ENCODE results near the gene TEX101. TPM values are rescaled to one million over a fixed set of nuclear protein-coding genes. Genes with fewer than 3 reads are reported as not detected.

TEX101 gene
- total and polyA plus RNA-seq, 4 donors: not detected

DNA sequence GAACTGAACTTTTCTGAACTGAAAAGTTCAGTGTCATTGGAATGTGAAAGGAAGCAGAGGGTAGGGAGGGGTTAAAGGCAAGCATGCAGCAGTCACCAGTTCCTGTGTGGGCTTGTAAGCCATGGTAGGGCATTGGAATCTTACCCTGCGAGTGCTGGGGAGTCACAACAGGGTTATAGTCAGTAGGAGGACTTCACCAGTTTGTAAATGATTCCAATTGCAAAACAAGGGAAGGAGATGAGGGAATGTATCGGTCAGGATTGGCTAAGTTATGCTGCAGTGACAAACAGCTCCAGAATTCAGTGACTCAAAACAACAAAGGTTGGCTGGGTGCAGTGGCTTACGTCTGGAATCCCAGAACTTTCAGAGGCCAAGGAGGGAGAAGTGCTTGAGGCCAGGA is 37.9 kb downstream of the TEX101 start (continued):
- TF ChIP-seq YY1 (IDR thresholded peaks at IDR 0.05) (no peak), NR2F2 (IDR thresholded peaks at IDR 0.05) (no peak), GABPA (IDR thresholded peaks at IDR 0.05 in 1 of 2, conservative IDR thresholded peaks at IDR 0.05 in 1 of 2) (no peak), TAF1 (conservative IDR thresholded peaks at IDR 0.05) (no peak), SP1 (IDR thresholded peaks at IDR 0.05) (no peak)
- TF ChIP-seq, protein P1, sequence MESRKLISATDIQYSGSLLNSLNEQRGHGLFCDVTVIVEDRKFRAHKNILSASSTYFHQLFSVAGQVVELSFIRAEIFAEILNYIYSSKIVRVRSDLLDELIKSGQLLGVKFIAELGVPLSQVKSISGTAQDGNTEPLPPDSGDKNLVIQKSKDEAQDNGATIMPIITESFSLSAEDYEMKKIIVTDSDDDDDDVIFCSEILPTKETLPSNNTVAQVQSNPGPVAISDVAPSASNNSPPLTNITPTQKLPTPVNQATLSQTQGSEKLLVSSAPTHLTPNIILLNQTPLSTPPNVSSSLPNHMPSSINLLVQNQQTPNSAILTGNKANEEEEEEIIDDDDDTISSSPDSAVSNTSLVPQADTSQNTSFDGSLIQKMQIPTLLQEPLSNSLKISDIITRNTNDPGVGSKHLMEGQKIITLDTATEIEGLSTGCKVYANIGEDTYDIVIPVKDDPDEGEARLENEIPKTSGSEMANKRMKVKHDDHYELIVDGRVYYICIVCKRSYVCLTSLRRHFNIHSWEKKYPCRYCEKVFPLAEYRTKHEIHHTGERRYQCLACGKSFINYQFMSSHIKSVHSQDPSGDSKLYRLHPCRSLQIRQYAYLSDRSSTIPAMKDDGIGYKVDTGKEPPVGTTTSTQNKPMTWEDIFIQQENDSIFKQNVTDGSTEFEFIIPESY (IDR thresholded peaks at IDR 0.05): no peak
- TF ChIP-seq, protein P2, sequence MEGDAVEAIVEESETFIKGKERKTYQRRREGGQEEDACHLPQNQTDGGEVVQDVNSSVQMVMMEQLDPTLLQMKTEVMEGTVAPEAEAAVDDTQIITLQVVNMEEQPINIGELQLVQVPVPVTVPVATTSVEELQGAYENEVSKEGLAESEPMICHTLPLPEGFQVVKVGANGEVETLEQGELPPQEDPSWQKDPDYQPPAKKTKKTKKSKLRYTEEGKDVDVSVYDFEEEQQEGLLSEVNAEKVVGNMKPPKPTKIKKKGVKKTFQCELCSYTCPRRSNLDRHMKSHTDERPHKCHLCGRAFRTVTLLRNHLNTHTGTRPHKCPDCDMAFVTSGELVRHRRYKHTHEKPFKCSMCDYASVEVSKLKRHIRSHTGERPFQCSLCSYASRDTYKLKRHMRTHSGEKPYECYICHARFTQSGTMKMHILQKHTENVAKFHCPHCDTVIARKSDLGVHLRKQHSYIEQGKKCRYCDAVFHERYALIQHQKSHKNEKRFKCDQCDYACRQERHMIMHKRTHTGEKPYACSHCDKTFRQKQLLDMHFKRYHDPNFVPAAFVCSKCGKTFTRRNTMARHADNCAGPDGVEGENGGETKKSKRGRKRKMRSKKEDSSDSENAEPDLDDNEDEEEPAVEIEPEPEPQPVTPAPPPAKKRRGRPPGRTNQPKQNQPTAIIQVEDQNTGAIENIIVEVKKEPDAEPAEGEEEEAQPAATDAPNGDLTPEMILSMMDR (IDR thresholded peaks at IDR 0.05; ENCODE audit: low read depth, low read length, missing input control): no peak

DNA sequence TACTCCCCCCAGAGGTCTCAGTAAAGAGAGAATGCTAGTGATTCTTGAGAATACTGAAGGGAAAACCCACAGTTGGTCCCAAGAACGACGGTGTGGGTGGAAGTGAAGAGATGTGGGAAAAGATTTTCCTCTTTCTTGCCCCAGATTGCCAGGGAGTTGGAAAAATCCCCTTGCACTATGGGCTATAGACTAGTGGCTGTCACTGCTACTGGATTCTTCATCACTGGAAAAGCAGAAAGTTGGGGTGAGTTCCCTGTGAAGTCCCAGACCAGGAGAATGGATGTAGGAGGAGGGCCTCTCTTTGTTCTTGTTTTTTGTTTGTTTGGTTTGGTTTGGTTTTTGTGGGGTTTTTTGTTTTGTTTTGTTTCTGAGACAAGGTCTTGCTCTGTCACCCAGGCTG is 39.3 kb downstream of the TEX101 start:
- no peaks in the 10 kb centered on the region for H3K27me3 ChIP-seq (ENCODE audit: control insufficient read depth in 4 of 4, insufficient read depth in 4 of 4, low read length in 3 of 4)
- WGBS: 83% methylated on average over 2 of the region's 2 CpGs
- no peak overlapping the region for H3K9ac ChIP-seq (ENCODE audit: low read depth in 1 of 2, low read length in 2 of 2)
- no peaks in the 10 kb centered on the region for H3K9me3 ChIP-seq (ENCODE audit: control insufficient read depth in 4 of 4, low read length in 3 of 4)
- no peak overlapping the region for H3K4me3 ChIP-seq (ENCODE audit: low read depth in 1 of 3, low read length in 3 of 3)
- no peak for TF ChIP-seq FOXA1 (IDR thresholded peaks at IDR 0.05)
- peaks cover 2 to 8% (median 5%) of the 10 kb centered on the region in 4 donors for H3K4me1 ChIP-seq (ENCODE audit: control insufficient read depth in 4 of 4, insufficient read depth in 4 of 4, low read length in 3 of 4)
- H3K27ac ChIP-seq (ENCODE audit: low read depth in 1 of 2, low read length in 2 of 2): no peak overlapping the region
- no peak for DNase-seq (ENCODE audit: low spot score)
- no peaks in the 10 kb centered on the region for H3K36me3 ChIP-seq (ENCODE audit: control insufficient read depth in 4 of 4, insufficient read depth in 3 of 4, low read depth in 1 of 4, low read length in 3 of 4)

DNA sequence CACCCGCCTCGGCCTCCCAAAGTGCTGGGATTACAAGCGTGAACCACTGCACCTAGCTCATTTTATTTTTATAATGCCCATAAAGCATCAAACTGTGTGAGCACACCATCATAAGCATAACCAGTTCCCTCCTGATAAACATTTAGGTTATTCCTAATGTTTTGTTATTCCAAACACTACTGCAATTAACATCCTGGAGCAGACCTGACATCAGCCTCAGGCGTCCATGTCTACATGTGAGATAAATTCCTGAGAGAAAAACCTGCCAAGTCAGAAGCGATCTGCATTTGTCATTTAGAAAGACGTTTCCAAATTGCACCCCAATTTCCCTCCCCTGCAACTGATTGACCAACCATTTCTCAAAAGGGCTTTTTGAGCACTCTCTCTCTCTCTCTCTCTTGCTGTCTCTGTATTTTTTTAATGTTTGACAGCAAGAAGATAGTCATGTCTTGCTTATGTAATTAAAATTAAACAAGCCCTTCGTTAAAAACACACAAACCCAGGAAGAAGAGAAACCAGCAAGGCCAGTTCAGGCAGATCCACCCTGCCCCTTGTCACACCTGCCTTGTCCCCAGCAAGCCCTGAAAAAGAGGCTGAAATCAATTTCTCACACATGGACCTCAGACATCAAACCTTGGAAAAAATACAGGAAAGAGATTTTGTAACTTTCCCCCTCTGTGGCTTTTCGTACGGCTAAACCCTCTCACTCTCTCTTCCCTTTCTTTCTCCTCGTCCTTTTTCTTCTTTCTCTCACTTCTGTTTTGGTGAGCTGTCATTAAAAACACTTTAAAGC is 40.8 kb downstream of the TEX101 start:
- H3K4me1 ChIP-seq (ENCODE audit: control insufficient read depth in 4 of 4, insufficient read depth in 4 of 4, low read length in 3 of 4): peaks cover 2 to 8% (median 5%) of the 10 kb centered on the region in 4 donors
- H3K9ac ChIP-seq (ENCODE audit: low read depth in 1 of 2, low read length in 2 of 2): no peak overlapping the region
- no peak for DNase-seq (ENCODE audit: low spot score)
- H3K27me3 ChIP-seq (ENCODE audit: control insufficient read depth in 4 of 4, insufficient read depth in 4 of 4, low read length in 3 of 4): no peaks in the 10 kb centered on the region
- TF ChIP-seq HNF4A (conservative IDR thresholded peaks at IDR 0.05) (peak in 1 of 2 donors; percentile 19), JUND (IDR thresholded peaks at IDR 0.05) (no peak)
- H3K36me3 ChIP-seq (ENCODE audit: control insufficient read depth in 4 of 4, insufficient read depth in 3 of 4, low read depth in 1 of 4, low read length in 3 of 4): no peaks in the 10 kb centered on the region
- no peak overlapping the region for H3K27ac ChIP-seq (ENCODE audit: low read depth in 1 of 2, low read length in 2 of 2)
- no peaks in the 10 kb centered on the region for H3K9me3 ChIP-seq (ENCODE audit: control insufficient read depth in 4 of 4, low read length in 3 of 4)
- 40% methylated on average over 10 of the region's 10 CpGs for WGBS
- no peak overlapping the region for H3K4me3 ChIP-seq (ENCODE audit: low read depth in 1 of 3, low read length in 3 of 3)

DNA sequence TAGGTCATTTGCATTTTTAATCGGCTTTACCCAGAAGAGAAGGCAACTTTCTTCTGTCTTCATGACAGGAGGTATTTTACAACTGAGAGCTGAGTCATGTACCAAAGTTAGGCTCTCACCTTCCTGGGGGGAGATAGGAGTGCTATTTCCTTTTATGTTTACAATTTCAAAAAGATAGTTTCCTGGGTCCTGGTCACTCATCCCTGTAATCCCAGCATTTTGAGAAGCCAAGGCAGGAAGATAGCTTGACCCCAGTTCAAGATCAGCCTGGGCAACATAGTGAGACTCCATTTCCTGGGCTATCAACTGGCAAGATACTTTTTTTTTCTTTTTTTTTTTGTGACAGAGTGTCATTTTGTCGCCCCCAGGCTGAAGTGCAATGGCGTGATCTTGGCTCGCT is 43.1 kb downstream of the TEX101 start:
- Histone ChIP-seq H3K9me3 (ENCODE audit: control insufficient read depth in 4 of 4, low read length in 3 of 4) (no peaks in the 10 kb centered on the region), H3K9ac (ENCODE audit: low read depth in 1 of 2, low read length in 2 of 2) (no peak overlapping the region), H3K4me1 (ENCODE audit: control insufficient read depth in 4 of 4, insufficient read depth in 4 of 4, low read length in 3 of 4) (peaks cover 2 to 9% (median 6%) of the 10 kb centered on the region in 4 donors), H3K27me3 (ENCODE audit: control insufficient read depth in 4 of 4, insufficient read depth in 4 of 4, low read length in 3 of 4) (no peaks in the 10 kb centered on the region), H3K27ac (ENCODE audit: low read depth in 1 of 2, low read length in 2 of 2) (no peak overlapping the region), H3K36me3 (ENCODE audit: control insufficient read depth in 4 of 4, insufficient read depth in 3 of 4, low read depth in 1 of 4, low read length in 3 of 4) (no peaks in the 10 kb centered on the region), H3K4me3 (ENCODE audit: low read depth in 1 of 3, low read length in 3 of 3) (no peak overlapping the region)
- DNase-seq (ENCODE audit: low spot score): no peak
- 89% methylated on average over 4 of the region's 4 CpGs for WGBS
- TF ChIP-seq, protein P3, sequence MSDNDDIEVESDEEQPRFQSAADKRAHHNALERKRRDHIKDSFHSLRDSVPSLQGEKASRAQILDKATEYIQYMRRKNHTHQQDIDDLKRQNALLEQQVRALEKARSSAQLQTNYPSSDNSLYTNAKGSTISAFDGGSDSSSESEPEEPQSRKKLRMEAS (IDR thresholded peaks at IDR 0.05): no peak
- TF ChIP-seq, protein P4, sequence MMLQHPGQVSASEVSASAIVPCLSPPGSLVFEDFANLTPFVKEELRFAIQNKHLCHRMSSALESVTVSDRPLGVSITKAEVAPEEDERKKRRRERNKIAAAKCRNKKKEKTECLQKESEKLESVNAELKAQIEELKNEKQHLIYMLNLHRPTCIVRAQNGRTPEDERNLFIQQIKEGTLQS (IDR thresholded peaks at IDR 0.05): no peak
- TF ChIP-seq HNF4G (IDR thresholded peaks at IDR 0.05) (no peak), TAF1 (conservative IDR thresholded peaks at IDR 0.05) (no peak), NR2F2 (IDR thresholded peaks at IDR 0.05) (no peak), YY1 (IDR thresholded peaks at IDR 0.05) (no peak), RAD21 (IDR thresholded peaks at IDR 0.05) (no peak), FOXA1 (IDR thresholded peaks at IDR 0.05) (no peak)
- TF ChIP-seq, protein P1 (IDR thresholded peaks at IDR 0.05): no peak
- TF ChIP-seq, protein P2 (IDR thresholded peaks at IDR 0.05; ENCODE audit: low read depth, low read length, missing input control): no peak
